Pulmonary artery endothelial cell (primary cell): ENCODE data around the gene MTM1. TPM values are rescaled to one million over a fixed set of nuclear protein-coding genes. Genes with fewer than 3 reads are reported as not detected.

Experiments
- DNase-seq: peaks from one replicate; pipeline ENCODE4 v3.0.0-alpha.2; 2011; ENCODE audit warnings: low read depth, low spot score
- total RNA-seq: library from RNA; depleted of rRNA; stranded (reverse); fragments of >200 nt; gene quantifications from 2 replicates; pipeline ENCODE4 v1.2.3, GENCODE V29; 2014

Gene MTM1
- total RNA-seq, result 10.2 and 18.9 TPM in 2 replicates

DNA sequence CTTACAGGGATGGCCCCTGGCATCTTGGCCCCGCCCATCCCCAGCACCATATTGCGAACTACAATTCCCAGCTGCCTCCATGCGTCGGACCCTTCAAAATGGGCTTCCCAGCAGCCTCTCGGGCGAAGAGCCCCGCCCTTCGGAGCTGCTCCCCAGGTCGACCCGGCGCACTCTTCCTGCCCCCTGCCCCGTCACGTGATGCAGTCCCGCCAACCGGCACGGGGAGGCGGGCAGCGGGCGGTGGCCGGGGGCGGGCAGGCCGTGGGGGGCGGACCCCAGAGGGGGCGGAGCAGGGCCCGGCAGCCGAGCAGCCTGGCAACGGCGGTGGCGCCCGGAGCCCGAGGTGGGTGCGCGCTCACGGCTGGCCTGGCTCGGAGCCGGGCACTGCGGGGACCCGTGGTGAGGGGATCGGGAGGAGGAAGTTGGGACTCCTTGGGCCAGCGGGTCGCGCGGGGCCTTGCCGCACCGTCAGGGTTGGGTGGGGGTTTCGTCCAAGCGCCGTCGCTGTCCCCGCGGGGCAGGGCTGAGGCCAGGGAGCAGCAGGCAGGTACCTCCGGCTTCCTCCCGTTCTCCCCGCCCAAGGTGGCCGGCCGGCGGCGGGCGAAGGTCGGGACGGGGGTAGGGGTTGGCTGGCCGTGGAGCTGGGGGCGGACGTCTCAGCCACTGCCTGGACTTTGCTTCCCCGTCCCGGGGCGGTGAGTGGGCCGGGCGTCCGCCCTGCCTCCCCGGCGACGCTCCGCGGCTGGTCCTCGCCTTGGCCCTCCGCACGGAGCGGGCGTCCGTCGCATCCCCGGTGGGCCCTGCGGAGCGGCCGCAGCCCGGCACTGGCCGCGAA, at the start of gene MTM1:
TSS of gene MTM1 (plus strand) at position 302 of the 835 bp plus-strand sequence. CDS start 23,994 bp downstream, outside the sequence.
- peak; percentile 79 for DNase-seq

DNA sequence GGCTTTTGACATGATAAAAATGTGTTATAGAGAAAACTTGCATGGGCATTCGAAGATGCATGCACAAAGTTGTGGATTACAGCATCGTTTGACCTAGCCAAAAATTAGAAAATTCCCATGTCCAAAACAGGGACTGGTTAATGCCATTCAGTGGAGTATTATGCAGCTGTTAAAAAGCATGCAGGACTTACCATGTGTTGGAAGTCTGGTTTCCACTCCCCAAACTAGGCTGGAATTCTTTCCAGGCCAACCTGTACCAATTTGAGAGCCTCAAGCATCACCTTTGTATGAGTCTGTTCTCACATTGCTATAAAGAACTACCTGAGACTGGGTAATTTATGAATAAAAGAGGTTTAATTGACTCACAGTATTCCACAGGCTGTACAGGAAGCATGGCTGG, 45.9 kb upstream of the MTM1 start:
- no peak for DNase-seq

DNA sequence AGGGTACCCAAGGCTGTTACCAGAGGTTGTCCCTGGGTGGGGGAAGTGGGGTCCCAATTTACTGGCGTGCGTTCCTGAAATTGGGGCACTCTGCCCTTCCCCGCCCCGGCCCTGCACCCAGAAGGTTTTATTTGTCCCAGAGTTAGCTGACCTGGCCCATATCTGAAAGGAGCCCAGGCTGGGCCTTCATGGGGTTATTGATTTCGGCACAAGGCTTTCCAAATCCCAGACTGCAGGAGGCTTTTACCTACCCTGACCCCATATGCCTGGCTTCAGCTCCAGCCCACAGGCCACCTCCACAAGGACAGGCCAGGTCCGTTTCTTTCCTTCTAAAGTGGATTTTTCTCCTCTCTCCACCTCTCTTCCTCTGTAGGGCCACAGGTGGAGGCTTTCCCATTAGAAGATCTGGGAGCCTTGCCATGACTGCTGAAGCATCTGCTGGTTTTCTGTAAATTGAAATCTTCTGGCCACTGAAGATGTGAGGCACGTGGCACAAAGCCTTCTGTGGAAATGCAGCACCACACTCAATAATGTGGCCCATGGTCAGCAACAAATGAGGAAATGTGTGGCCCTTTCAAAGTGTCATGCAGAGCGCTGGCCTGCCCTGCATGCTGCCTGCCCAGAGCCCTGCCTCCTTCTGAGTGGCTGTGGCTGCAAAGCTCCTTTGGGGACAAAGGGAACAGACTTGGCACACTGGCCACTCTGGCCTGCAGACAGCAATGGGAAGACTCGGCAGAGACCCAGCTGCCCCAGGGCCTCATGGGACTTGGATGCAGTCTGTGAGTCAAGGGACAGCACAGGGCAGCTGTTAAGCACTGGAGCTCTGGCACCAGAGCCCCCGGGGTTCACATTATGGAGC, 43.1 kb upstream of the MTM1 start:
- no peak for DNase-seq

DNA sequence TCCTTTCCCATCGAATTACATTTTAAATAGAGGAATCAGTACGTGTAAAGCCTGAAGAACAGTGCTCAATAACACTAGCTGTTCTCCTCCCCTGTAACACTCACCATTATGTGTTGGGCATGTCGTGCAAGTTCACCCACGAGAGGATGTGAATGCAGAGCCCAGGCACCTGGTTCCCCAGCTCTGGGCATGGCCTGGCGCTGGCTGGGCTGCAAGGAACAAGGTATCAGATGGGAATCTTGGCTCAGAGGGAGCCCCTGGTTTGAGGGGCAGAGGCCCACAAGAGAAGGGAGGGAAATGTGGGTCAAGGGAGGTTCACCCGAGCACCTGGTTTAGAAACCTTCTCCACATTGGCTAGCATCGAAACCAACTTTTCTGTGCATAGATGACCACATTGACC, 41.7 kb upstream of the MTM1 start:
- no peak for DNase-seq

DNA sequence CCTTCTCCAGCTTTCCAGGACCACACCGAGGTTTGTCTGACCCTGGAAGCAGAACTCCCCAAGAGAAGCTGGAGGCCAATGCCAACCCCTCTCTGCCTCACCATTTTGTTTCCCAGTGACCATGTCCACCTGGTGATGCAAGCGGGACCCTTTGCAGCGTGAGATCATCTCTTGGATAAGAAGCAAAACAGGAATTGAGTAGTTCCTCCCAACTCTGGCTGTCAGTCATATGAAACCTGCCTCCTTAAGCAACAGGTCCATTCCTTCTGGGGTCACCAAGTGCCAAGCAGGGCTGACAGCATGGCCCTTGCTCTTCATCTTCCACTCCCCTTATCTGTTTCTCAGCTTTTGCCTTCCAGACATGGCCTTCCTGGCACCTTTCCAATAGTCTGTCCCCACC, 41.3 kb upstream of the MTM1 start:
- no peak for DNase-seq

DNA sequence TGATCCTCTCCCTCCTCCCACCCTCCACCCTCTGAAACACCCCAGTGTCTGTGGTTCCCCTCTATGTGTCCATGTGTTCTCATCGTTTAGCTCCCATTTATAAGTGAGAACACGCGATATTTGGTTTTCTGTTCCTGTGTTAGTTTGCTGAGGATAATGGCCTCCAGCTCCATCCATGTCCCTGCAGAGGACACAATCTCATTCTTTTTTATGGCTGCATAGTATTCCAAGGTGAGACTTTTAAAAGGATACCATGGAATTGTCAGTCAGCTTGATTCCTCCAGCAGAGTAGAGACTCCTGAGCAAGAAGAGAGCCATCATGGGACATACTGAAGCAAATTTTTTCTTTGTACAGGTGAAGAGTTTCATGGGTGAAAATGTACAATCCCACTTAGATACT, 38.8 kb upstream of the MTM1 start:
- no peak for DNase-seq

DNA sequence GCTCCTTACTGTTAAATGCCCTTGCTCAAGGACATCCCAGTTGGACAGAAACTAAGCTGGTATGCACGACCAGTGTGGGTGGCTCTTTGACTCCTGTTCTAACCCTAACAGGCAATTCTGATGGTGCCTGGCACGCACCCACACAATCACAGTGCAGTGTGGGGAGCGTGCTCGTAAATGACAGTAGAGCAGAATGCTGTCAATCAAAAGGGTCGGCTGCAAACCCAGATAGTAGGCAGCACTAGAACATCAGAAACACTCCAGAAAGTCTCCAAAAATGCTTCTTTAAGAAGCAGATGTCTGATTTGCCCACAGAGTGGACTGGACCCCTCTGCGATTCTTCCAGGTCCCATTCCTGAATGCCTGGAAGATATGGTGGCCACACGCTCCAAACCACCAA, 37.6 kb upstream of the MTM1 start:
- DNase-seq, result no peak

DNA sequence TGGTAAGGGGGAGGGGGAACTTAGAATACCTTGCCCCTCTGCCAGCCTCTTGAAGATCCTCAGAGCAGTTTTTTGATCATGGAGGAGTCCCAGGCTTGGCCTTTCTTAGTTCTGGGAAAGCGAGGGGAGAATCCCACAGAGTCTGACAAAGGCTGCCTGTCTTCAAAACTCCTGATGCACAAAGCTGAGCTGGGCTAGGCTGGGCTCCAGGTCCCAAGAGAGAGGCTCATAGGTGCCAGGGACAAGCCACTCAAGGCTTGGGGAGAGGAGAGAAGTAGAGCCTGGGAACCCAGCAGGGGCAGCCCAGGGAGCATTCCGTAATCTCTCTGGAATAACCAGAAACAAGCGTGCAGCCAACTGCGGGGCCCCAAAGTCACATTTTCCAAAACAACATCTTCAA, 37.0 kb upstream of the MTM1 start:
- DNase-seq, result no peak

DNA sequence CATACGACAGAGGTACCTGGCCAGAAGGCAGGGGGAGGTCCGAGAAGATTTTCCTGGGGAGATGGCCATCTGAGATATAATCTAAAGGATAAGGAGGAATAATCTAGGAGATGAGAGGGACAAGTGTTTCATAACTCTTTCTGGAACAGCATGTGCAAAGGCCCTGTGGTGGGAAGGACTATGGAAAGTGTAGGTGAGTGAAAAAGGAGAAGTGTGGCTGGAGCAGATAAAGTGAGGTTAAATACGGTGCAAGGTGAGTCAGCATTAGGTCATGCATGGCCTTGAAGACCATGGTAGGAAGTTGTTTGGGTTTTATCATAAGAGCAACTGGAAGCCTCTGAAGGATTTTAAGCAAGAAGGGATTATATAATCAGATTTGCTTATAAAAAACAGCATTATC, 34.6 kb upstream of the MTM1 start:
- DNase-seq, result no peak

DNA sequence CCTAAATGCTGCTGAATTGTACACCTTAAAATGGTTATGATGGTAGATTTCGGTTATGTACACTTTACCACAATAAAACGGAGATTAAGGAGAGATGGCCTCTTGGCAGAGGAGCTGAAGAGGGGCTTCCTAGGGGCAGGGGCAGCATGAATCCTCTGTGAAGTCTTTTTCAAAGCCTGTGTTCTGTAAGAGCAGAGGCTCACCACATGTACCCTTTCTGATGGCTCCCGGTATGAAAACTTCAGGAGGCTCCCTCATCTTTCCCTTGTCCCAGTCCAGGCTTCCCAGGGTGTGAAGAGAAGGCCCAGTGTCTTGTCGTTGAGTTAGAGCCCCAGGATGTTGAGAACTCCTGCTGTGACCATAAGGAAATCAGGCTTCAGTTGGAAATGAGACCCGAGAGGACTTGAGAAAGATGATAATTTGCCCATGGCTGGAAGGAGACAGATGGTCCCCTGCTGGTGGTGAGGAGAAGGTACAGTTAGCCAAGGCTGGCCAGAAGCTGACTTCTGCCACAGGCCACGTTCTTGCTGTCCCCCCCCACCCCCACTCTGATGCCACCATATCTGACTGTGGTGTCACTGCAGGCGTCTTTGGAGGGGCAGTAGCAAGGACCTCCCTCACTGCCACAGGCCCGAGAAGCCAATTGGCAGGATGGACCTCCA, 31.8 kb upstream of the MTM1 start:
- no peak for DNase-seq

DNA sequence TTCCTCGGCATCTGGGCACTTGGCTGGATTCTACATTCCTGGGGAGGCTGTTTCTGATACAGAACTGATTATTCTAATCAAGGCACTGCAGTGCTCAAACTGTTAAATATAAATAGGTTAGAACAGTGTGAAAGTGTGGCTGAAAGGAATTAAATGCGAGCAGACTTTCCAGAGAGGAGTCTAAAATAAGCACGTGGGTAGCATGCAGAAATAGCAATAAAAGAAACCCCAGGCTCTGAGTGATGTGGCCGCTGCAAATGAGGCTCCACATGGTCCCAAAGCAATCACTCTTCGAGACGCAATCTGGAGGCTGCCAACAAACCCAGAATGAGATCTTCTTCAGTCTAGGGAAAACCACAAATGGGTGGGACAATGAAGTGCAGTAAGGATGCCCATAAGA, 30.6 kb upstream of the MTM1 start:
- DNase-seq, result no peak

DNA sequence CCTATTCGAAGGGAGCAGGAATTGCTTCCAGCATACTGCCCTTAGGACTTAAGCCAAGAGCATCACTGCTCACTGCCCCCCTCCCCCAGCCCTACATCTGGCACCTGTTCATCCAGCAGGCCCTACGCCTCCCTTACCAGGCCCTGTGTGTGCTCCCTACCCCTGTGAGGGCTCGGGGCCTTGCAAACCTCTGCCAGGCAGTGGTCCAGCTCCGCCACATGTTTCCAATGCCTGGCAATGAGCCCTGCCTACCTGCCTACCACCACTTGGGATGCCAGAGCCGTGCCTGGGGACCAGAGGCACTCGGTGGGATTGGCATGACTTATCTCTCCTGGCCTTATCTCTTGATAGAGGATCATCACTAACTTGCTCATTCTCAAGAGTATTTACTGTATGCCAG, 27.5 kb upstream of the MTM1 start:
- DNase-seq, result no peak

DNA sequence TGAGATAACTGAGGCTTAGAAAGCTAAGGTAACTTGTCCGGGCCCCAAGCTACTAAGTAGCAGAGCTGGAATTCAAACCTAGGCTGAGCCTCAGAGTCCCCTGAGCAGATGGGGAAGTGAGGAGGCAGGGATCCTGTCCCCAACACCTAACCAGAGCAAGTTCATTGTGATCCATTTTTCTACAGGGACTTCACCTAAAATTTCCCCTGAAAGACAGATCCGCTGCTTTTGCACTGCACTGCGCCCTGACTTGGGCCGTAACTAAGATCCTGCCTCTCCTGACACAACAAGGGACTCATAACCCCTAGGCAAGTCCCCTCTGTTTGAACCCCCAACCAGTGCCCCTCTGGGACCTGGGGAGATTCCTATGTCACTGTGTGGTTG, 25.6 kb upstream of the MTM1 start:
- no peak for DNase-seq

DNA sequence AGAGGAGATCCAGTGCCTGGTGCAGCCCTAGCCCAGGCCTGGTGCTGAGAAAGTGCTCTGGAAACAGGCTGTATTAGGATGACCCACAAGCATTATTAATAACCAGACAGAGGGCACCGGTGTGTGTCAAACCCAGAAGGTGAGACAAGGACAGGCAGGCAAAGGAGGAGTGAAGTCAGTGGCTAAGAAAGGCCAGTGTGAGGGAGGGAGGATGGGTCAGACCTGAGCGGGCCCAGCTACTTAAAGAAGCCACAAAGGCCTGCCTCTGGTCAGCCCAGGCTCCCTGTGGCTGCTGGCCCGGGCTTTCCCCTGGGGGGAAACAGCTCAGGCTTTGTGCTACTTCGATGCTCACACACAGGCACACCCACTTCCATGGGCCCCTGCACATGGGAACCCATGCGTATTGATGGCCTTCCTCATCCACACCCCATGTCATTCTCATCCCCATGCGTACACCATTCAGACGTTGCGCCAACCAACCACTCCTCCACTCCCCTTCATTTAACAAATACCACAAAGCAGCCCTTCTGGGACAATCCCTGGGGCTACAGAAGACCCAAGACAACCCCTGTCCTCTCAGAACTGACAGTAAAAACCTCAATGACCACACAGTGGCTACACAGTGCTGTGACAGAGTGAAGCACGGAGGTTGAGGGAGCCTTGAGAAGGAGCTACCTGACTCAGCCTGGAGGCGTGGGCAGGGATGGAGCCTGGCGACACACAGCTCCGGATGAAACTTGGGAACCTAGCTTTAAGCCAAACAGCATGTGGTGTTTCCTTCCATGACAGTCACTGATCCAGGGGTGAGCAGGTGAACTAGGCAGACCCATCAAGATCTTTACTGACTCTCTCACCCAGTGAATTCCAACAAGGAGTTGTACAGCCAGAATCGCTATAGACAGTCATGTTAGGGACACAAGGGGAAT, 24.9 kb upstream of the MTM1 start:
- DNase-seq, result no peak

DNA sequence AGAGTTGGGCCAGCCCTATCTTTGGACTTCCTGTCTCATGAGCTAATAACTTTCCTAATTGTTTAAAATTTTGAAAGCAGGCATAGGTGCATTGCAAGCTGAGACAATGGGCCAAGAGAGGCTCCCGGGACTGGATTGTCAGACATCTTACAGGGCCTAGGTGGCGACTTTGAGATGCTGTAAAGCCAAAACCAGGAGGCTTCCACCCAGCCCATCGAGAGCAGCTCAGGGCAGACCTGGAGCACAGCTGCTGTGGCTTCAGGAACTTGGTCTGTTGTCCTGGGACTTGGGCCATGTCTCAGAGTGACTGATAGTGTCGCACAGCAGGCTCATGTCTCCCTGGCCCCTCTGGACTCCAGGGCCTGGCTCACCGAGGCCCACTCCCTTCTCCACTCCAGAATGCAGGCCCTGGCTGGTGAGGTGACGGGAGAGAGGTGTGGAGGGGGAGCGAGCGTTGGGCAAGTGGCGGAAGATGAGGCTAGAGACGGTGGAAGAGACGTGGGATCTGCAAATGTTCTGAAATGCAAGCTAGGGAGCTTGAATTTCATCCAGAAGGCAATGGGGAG, 24.1 kb upstream of the MTM1 start:
- no peak for DNase-seq

DNA sequence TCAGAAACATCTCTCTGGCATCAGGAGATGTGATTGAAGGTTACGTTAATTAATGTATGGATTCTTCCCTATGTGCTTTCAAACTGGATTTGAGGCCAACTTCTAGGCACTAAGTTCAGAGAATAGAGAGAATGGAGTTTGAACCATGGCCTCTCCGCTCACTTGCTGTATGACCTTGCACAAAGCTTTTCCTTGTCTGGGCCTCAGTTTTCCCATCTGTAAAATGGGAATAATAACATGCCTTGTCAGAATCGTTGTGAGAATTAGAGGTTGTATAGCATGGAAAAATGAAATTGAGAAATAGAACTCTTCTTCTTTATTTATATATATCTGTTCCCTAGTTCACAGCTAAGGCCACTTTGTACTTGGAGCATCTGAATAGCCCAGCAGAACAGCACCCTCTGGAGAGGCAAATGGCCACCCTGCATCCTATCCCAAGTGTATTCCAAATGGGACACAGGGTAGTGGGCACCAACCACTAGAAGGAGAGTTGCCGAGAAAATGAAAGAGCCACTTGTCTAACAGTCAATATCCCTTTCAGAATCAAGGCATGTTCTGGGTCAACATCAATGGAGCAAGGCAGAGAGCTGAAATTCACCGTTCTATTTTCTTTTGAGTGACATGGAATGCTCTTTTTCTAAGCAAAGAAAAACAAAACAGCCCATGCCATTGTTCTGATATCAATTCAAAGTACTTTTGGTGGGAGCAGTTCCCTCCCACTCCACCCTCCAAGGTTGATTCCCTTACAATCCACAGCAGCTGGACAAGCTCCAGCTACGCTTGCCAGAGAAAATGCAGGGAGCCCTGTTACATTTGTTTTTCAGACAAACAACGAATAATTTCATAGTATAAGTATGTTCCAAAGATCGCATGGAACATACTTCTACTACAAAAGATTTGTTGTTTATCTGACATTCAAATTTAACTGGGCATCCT, 23.3 kb upstream of the MTM1 start:
- DNase-seq, result no peak

DNA sequence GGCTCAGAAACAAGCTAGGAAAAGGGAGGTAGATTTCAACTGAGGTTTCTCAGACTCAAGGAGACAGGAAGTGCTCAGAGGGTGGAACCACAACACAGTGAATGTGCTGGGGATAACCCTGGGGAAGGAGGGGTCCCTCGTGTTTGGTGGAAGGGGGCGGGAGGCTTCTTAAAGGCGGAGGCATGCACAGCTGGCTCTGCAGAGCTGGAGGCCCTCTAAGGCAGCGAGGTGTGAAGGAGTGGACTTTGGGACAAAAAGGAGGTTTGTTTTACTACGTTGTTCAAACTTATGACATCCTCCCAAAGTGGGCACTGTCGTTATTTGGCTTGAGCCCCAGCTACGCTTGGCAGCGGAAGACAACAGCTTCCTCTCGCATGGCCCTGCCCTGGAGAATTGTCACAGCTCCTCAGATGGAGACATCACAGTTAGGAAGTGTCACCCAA, 21.7 kb upstream of the MTM1 start:
- no peak for DNase-seq

DNA sequence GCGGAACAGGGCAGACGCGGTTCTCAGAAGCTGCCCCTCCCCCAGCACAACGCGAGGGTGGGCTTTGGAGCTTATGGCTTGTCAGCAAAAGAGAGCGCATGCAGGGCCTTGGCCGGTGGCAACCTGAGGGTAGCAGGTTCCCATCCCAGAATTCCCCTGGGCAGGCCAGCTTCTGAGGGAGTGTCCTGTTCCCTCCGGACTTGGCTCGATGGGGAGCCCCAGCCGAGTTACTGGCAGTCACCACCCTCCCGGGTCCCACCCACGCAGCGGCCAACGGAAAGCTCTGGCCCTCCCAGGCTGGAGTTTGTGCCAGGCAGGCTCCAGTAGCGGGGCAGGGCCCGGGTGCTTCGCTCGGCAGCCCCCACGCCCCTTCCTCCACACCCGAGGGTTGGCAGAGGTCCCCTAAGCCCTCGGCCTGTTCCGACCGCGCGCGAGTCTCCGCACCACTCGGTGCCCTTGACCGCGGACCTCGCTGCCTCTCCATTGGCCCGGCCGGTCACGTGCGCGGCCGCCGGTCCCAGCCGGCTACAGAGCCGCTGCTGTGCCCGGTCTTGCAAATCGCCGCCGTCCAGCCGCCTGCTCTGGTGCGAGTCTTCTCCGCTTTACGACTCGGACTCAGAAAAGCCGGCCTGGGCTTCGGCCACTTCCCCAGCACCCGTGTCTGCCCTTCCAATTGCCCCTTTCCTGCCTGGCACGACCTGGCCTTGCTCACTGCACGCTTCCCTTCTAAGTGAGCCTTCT, 20.9 kb upstream of the MTM1 start:
- DNase-seq, result no peak

DNA sequence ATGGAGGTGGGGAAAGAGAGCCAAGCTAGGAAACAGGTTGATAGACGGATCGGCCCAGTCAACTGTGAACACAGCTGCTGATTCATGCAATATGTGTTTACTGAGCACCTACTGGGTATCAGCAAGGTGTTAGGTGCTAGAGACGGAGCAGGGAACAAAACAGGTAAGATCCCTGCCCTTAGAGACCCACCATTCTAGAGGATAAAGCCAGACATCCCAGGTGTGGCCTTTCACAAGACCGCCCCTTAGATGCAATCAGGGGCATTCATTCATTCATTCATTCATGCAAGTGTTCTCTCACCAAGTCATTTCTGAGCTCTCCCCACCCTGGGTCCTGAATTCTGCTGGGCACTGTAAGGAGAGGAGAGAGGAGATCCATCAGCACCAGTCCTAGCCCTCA, 20.2 kb upstream of the MTM1 start:
- DNase-seq, result no peak
